NCI-H524 (cell line): ENCODE data around the gene ADAMTS10.
"Not testable (repeated sequence)": the region's sequence is repeated elsewhere in the genome, so short reads cannot be mapped to it uniquely, and the experiment has no call there.

Experiments used
- DNase-seq, 2 experiments: peaks; one replicate each; lab custom pipeline; 2025; lab: John Stamatoyannopoulos, UW

ADAMTS10 gene

GRCh38 chr19:8558325-8558724, 52.2 kb downstream of the ADAMTS10 start:
- DNase-seq: no peak

DNA sequence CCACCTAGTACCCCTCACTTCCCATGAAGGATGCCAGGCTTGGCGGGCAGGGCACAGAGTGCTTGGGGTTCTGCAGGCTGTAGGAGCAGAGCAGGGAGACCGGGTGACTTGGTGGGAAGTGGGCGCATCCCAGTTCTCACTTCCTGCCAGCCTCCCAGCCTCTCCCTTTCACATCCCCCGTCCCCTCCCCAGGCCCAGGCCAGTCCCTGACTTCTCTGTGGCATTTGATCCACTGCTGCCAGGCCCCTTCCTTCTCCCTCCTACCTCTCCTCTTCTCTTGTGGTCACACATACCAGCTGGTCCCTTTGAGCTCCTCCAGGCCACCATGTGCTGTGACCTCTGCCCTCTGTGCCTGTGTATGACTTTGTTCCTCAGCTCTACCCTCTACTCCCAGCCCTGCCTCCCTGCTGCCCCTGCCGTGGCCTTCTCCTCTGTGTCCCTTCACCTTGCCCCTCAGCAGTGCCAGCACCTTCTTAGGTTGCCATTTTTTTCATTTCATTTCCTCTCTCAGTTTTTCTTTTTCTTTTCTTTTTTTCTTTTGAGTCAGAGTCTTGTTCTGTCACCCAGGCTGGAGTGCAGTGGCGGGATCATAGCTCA, 52.8 kb downstream of the ADAMTS10 start:
- DNase-seq: no peak

DNA sequence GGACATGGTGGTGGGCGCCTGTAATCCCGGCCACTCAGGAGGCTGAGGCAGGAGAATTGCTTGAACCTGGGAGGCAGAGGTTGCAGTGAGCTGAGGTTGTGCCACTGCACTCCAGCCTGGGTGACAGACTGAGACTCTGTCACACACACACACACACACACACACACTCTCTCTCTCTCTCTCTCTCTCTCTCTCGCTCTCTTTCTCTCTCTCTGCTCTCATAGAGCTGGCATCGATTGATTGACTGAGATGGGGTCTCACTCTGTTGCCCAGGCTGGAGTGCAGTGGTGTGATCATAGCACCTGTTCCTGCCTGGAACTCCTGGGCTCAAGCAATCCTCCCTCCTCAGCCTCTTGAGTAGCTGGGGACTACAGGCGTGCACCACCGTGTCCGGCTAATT, 56.8 kb downstream of the ADAMTS10 start:
- not testable (repeated sequence) for DNase-seq

- peak in 1 of 2 experiments; percentile 48 for DNase-seq
Measured at GRCh38 chr19:8552810-8553209, 57.7 kb downstream of the ADAMTS10 start.

DNA sequence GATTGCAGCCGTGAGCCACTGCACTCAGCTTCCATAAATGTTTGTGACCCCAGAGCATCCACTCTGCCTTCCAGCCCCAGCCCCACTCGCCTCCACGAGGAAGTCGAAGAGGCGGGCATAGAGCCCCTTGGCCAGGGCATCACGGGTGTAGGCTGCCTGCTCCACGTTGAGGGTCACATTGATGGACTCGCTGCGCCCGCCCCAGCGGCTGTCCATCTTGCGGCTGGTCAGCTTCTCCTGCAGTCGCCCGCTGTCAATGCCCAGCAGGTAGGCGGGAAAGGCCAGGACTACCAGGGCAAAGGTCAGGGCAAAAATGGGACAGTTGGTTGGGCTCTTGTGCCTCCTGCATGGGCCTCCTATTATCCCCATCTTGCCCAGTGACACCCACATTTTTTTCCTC, 60.4 kb downstream of the ADAMTS10 start:
- no peak for DNase-seq

- no peak for DNase-seq
Measured at GRCh38 chr19:8545743-8546142, 64.8 kb downstream of the ADAMTS10 start.

- no peak for DNase-seq
Measured at GRCh38 chr19:8544168-8544567, 66.3 kb downstream of the ADAMTS10 start.

DNA sequence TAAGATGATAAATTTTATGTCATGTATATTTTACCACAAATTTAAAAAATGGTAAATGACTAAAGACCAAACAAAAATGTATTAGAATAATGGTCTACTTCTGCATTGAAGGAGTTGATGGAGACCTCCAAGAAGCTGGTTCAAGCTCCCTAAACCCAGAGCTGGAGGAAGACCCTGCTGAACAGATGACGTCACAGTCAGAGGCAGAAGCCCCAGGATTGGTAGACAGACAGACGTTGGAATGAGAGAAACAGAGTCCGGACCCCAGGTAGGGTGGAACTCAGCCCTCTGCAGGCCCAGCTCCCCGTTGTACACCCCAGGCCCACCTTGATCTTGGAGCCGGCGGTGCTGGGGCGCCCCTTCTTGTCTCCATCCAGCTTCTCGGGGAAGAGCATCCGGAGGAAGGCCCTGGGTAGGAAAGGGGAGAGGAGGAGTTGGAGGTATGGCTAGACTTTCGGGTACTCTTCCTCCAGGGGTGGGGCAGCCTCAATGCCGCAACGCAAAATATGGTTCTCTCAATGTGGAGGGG, 70.8 kb downstream of the ADAMTS10 start:
- DNase-seq: no peak

GRCh38 chr19:8537099-8537498, 73.4 kb downstream of the ADAMTS10 start:
- no peak for DNase-seq

- DNase-seq: no peak
Measured at GRCh38 chr19:8536282-8536681, 74.2 kb downstream of the ADAMTS10 start.

- DNase-seq: no peak
Measured at GRCh38 chr19:8532225-8532624, 78.3 kb downstream of the ADAMTS10 start.

DNA sequence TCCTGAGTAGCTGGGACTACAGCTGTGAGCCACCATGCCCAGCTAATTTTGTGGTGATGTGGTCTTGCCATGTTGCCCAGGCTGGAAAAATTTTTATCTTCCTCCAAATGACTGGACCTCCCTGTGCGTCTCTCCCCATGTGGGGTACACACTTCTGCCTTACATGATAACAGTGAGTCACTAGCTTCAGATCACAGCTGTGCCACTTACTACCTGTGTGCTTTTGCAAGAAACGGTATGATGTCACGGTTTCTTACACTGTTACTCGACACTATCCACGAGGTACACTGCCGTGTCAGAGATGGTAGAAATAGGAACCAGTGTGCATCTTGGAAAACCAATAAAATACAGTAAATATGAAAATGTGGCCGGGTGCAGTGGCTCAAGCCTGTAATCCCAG, 79.0 kb downstream of the ADAMTS10 start:
- no peak for DNase-seq
